OCI-LY7 (cell line): Measurements from ENCODE around the gene KIF1A. TPM values are rescaled to one million over a fixed set of nuclear protein-coding genes. Genes with fewer than 3 reads are reported as not detected.
"Not testable (repeated sequence)": the region's sequence is repeated elsewhere in the genome, so short reads cannot be mapped to it uniquely, and the experiment has no call there.

Experiments used
- BruUV-seq: library from RNA; stranded (reverse); fragments of 400-500 nt; replicated peaks from 2 replicates; lab custom pipeline; 2021; lab: Mats Ljungman, UMichigan
- CTCF ChIA-PET: fragments of 300-600 bp; sonication (Branson Sonifier 250); formaldehyde crosslinking; loops from one replicate; lab custom pipeline; 2022; ENCODE audit warnings: antibody characterized with exemption; ENCODE audit not compliant: unreplicated experiment; lab: Charles Lee
- POLR2A ChIA-PET: fragments of 300-600 bp; sonication (Branson Sonifier 250); formaldehyde crosslinking; loops from one replicate; lab custom pipeline; 2022; ENCODE audit warnings: antibody characterized with exemption; lab: Charles Lee
- DNase-seq: peaks from one replicate; pipeline ENCODE4 v3.0.0-alpha.2; 2015; ENCODE audit warnings: low spot score
- H2AFZ ChIP-seq: fragments of 200-600 bp; sonication (generic), shearing (Covaris generic); 2 replicates; pipeline ENCODE4 v1.6.1; 2014; ENCODE audit warnings: mild to moderate bottlenecking, antibody characterized with exemption, low read length, moderate library complexity
- H3K27ac ChIP-seq: fragments of 200-600 bp; sonication (generic); 2 replicates; pipeline ENCODE4 v1.5.1; 2014; ENCODE audit warnings: mixed run types, low read depth, mild to moderate bottlenecking, moderate library complexity, low read length, inconsistent platforms; ENCODE audit not compliant: poor library complexity, severe bottlenecking
- H3K36me3 ChIP-seq: fragments of 200-600 bp; sonication (generic); 2 replicates; pipeline ENCODE4 v1.6.1; 2014; ENCODE audit warnings: mild to moderate bottlenecking, antibody characterized with exemption, low read length, moderate library complexity, mixed read lengths; ENCODE audit not compliant: insufficient read depth
- H3K4me1 ChIP-seq: fragments of 200-600 bp; sonication (generic); 2 replicates; pipeline ENCODE4 v1.5.1; 2014; ENCODE audit warnings: mild to moderate bottlenecking, low read length; ENCODE audit not compliant: insufficient read depth, poor library complexity, severe bottlenecking
- H3K4me2 ChIP-seq: fragments of 200-600 bp; sonication (generic); 2 replicates; pipeline ENCODE4 v1.6.1; 2014; ENCODE audit warnings: mild to moderate bottlenecking, low read length
- H3K4me3 ChIP-seq: fragments of 200-600 bp; sonication (generic); 2 replicates; pipeline ENCODE4 v1.5.1; 2014; ENCODE audit warnings: mild to moderate bottlenecking, low read depth, low read length; ENCODE audit not compliant: poor library complexity, severe bottlenecking
- H3K79me2 ChIP-seq: fragments of 200-600 bp; sonication (generic); 2 replicates; pipeline ENCODE4 v1.6.1; 2016; ENCODE audit warnings: low read depth, mild to moderate bottlenecking, low read length, moderate library complexity, mixed read lengths; ENCODE audit not compliant: insufficient read depth
- H3K9me2 ChIP-seq: fragments of 200-600 bp; sonication (generic); 2 replicates; pipeline ENCODE4 v1.6.1; 2016; ENCODE audit warnings: mild to moderate bottlenecking, low read length, mixed read lengths; ENCODE audit not compliant: insufficient read depth
- H3K9me3 ChIP-seq: fragments of 200-600 bp; sonication (generic); 2 replicates; pipeline ENCODE4 v1.6.1; 2014; ENCODE audit warnings: mild to moderate bottlenecking, mixed run types, low read length, mixed read lengths
- H4K20me1 ChIP-seq: fragments of 200-600 bp; sonication (generic); 2 replicates; pipeline ENCODE4 v1.6.1; 2014; ENCODE audit warnings: mild to moderate bottlenecking, antibody characterized with exemption, low read length, moderate library complexity, mixed read lengths; ENCODE audit not compliant: insufficient read depth
- EZH2phosphoT487 ChIP-seq: fragments of 200-600 bp; sonication (generic); IDR thresholded peaks from 2 replicates; pipeline ENCODE4 v1.6.1; 2018; ENCODE audit warnings: low read depth, borderline replicate concordance, mild to moderate bottlenecking, mixed run types, antibody characterized with exemption, low read length, moderate library complexity, mixed read lengths
- intact Hi-C: fragments of 100-400 bp; cut with micrococcal nuclease; formaldehyde crosslinking; loops from one replicate; pipeline ENCODE4 v1.10.0; 2022; ENCODE audit not compliant: unreplicated experiment
- total RNA-seq, 2 experiments: library from RNA; depleted of rRNA in 1 of 2; stranded (reverse); fragments of >200 nt in 1 of 2; shearing (Covaris generic) in 1 of 2; gene quantifications; 2 replicates each; pipeline ENCODE4 v1.2.3, GENCODE V29; 2014 to 2022
- TF ChIP-seq, protein P1 (sequence below): fragments of 200-600 bp; sonication (generic); conservative IDR thresholded peaks from 2 replicates; pipeline ENCODE4 v1.5.1; 2014; ENCODE audit warnings: mild to moderate bottlenecking, antibody characterized with exemption, low read length, moderate library complexity, mixed read lengths

The KIF1A gene
- total RNA-seq, 2 experiments from 2014 or later = not detected

GRCh38 chr2:240701091-240701735 is 118.8 kb downstream of the KIF1A start:
- TF ChIP-seq, protein P1, sequence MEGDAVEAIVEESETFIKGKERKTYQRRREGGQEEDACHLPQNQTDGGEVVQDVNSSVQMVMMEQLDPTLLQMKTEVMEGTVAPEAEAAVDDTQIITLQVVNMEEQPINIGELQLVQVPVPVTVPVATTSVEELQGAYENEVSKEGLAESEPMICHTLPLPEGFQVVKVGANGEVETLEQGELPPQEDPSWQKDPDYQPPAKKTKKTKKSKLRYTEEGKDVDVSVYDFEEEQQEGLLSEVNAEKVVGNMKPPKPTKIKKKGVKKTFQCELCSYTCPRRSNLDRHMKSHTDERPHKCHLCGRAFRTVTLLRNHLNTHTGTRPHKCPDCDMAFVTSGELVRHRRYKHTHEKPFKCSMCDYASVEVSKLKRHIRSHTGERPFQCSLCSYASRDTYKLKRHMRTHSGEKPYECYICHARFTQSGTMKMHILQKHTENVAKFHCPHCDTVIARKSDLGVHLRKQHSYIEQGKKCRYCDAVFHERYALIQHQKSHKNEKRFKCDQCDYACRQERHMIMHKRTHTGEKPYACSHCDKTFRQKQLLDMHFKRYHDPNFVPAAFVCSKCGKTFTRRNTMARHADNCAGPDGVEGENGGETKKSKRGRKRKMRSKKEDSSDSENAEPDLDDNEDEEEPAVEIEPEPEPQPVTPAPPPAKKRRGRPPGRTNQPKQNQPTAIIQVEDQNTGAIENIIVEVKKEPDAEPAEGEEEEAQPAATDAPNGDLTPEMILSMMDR = no peak
- TF ChIP-seq EZH2phosphoT487 = no peak
- intact Hi-C loops = no loop called here

GRCh38 chr2:240700616-240701015 is 119.4 kb downstream of the KIF1A start:
- H3K79me2 ChIP-seq, H3K27ac ChIP-seq, H3K36me3 ChIP-seq, H3K4me1 ChIP-seq, intact Hi-C loops, H3K9me2 ChIP-seq, POLR2A ChIA-PET, H3K9me3 ChIP-seq, BruUV-seq, H4K20me1 ChIP-seq, DNase-seq, H3K4me2 ChIP-seq, H3K4me3 ChIP-seq, H2AFZ ChIP-seq: not testable (repeated sequence)
- CTCF ChIA-PET = interaction anchor here (0.6 kb wide), 1 partner anchor 1286 kb away, joined by 4 read pairs; no protein-coding TSS in a partner anchor

More at GRCh38 chr2:240701091-240701735, 118.8 kb downstream of the KIF1A start:
- Histone ChIP-seq H4K20me1 (no peaks in the 10 kb centered on the region), H3K4me2 (no peak overlapping the region), H3K9me3 (no peaks in the 10 kb centered on the region), H3K9me2 (no peaks in the 10 kb centered on the region), H2AFZ (no peak overlapping the region), H3K4me3 (no peak overlapping the region), H3K36me3 (no peaks in the 10 kb centered on the region), H3K4me1 (no peaks in the 10 kb centered on the region), H3K27ac (no peak overlapping the region), H3K79me2 (no peaks in the 10 kb centered on the region)
- no peak for DNase-seq
- no TSS peak for BruUV-seq
- ChIA-PET POLR2A (no interaction called here), CTCF (interaction anchor here (0.6 kb wide), 1 partner anchor 1285 kb away, joined by 4 read pairs; no protein-coding TSS in a partner anchor)

GRCh38 chr2:240699835-240700234 is 120.2 kb downstream of the KIF1A start:
- POLR2A ChIA-PET, H3K27ac ChIP-seq, H3K4me1 ChIP-seq, CTCF ChIA-PET, H3K4me3 ChIP-seq, H4K20me1 ChIP-seq, H3K4me2 ChIP-seq, H3K9me2 ChIP-seq, H2AFZ ChIP-seq, intact Hi-C loops, BruUV-seq, H3K36me3 ChIP-seq, H3K9me3 ChIP-seq, DNase-seq, H3K79me2 ChIP-seq: not testable (repeated sequence)

DNA sequence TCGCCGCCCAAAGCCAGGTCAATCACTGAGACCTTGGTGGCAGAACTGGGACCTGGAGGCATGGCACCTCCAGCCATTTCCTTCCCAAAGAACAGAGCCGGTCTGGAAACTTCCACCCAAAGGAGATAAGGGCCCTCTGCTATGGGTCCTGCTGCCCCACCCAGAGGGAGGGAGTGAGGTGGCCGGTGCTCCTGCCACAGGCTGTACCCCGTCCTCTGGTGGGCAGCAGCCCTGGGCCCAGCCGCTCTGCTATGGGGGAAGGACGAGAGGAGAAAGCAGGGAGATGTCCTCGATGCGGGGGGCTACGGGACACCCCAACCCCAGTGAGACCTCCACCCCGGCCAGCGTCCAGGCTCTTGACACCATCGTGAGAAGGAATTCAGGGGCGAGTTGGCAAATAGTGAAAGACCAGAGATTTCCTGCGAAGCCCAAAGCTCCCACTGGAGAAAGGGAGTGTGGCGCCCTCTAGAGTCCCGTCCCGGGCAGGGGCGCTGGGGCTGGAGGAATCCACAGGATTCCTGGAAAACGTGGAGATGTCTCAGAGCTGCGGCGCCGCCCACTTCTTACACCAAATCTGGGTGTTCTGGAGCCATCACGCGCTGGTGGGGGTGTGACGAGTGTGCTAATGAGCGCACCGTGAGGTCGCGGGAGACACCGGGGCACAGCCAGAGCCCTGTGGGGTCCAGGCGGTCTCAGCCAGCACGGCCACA is 121.0 kb downstream of the KIF1A start:
- H3K4me1 ChIP-seq, H3K36me3 ChIP-seq, H3K9me3 ChIP-seq, H3K27ac ChIP-seq, H3K79me2 ChIP-seq, CTCF ChIA-PET, DNase-seq, intact Hi-C loops, H3K4me3 ChIP-seq, BruUV-seq, H4K20me1 ChIP-seq, H3K4me2 ChIP-seq, H2AFZ ChIP-seq, H3K9me2 ChIP-seq, POLR2A ChIA-PET: not testable (repeated sequence)

GRCh38 chr2:240696469-240696868 is 123.5 kb downstream of the KIF1A start:
- H3K79me2 ChIP-seq, H3K9me2 ChIP-seq, BruUV-seq, POLR2A ChIA-PET, H3K27ac ChIP-seq, H2AFZ ChIP-seq, H3K4me1 ChIP-seq, DNase-seq, H3K4me2 ChIP-seq, CTCF ChIA-PET, H4K20me1 ChIP-seq, H3K36me3 ChIP-seq, intact Hi-C loops, H3K4me3 ChIP-seq, H3K9me3 ChIP-seq: not testable (repeated sequence)
